Neutrophil (primary cell): ENCODE data around the gene EXOC6B.

Experiments used
- H3K27ac ChIP-seq: fragments of 200-600 bp; sonication (generic); 2 replicates; pipeline ENCODE4 v1.5.1; 2016; ENCODE audit warnings: mild to moderate bottlenecking, moderate library complexity
- H3K27me3 ChIP-seq: fragments of 200-600 bp; sonication (generic); 2 replicates; pipeline ENCODE4 v1.6.0; 2016; ENCODE audit warnings: mild to moderate bottlenecking
- H3K36me3 ChIP-seq: fragments of 200-600 bp; sonication (generic); 2 replicates; pipeline ENCODE4 v1.5.1; 2017
- H3K4me1 ChIP-seq, 2 experiments: fragments of 200-600 bp in 1 of 2; sonication (generic) in 1 of 2; 1 replicate in 1 of 2; 2 replicates in 1 of 2; pipeline versions ENCODE4 v1.5.1 to v1.6.1; 2013 to 2016; ENCODE audit warnings: low read depth in 1 of 2, low read length in 1 of 2, mild to moderate bottlenecking in 1 of 2, moderate library complexity in 1 of 2; ENCODE audit not compliant: control insufficient read depth in 1 of 2, insufficient read depth in 1 of 2
- H3K4me3 ChIP-seq, 2 experiments: fragments of 200-600 bp in 1 of 2; sonication (generic) in 1 of 2; 1 replicate in 1 of 2; 2 replicates in 1 of 2; pipeline ENCODE4 v1.5.1; 2013 to 2016; ENCODE audit warnings: low read depth in 1 of 2, low read length in 1 of 2, mild to moderate bottlenecking in 1 of 2, moderate library complexity in 1 of 2
- H3K9me3 ChIP-seq: fragments of 200-600 bp; sonication (generic); 2 replicates; pipeline ENCODE4 v1.5.1; 2016
- TF ChIP-seq, protein P1 (sequence below): fragments of 200-600 bp; sonication (generic); IDR thresholded peaks from 2 replicates; pipeline ENCODE4 v1.5.1; 2016; ENCODE audit warnings: antibody characterized with exemption

Gene EXOC6B

DNA sequence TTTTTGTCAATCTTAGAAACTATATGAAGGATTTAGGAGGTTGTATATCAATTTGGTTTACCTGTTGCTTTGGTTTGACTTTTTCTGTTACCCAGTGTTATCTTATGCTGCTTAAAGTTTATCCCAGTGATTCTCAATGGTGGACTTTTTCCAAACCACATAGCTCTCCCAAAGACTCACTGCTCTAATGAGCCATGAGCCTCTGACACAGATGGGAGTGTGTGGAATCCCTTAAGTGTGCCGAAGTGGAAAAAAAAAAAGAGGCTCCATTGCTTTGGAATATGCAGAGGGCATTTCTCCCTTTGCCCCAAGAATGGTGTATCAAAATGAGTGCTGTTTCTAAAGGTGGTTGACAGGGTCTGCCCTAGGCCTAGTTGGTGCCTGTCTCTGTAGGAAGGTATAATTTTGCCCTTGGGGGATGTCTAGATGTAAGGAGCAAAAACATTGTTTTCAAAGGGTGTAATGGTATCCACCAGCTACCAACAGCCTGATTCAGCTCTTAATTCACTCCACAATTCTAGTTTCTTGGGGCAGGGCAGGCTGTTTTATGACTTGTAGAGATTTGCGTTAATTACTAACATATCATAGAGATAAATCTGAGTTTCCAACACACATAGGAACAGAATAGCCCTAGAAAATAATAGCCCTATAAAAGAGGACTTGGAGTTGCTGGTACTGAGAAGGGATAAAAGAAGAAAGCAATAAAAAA is 613.9 kb downstream of the EXOC6B start:
- Histone ChIP-seq H3K9me3 (no peaks in the 10 kb centered on the region), H3K4me1 (no peaks in the 10 kb centered on the region), H3K36me3 (no peaks in the 10 kb centered on the region), H3K27me3 (no peaks in the 10 kb centered on the region), H3K27ac (no peak overlapping the region), H3K4me3 (no peak overlapping the region)
- TF ChIP-seq, protein P1, sequence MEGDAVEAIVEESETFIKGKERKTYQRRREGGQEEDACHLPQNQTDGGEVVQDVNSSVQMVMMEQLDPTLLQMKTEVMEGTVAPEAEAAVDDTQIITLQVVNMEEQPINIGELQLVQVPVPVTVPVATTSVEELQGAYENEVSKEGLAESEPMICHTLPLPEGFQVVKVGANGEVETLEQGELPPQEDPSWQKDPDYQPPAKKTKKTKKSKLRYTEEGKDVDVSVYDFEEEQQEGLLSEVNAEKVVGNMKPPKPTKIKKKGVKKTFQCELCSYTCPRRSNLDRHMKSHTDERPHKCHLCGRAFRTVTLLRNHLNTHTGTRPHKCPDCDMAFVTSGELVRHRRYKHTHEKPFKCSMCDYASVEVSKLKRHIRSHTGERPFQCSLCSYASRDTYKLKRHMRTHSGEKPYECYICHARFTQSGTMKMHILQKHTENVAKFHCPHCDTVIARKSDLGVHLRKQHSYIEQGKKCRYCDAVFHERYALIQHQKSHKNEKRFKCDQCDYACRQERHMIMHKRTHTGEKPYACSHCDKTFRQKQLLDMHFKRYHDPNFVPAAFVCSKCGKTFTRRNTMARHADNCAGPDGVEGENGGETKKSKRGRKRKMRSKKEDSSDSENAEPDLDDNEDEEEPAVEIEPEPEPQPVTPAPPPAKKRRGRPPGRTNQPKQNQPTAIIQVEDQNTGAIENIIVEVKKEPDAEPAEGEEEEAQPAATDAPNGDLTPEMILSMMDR, result no peak

DNA sequence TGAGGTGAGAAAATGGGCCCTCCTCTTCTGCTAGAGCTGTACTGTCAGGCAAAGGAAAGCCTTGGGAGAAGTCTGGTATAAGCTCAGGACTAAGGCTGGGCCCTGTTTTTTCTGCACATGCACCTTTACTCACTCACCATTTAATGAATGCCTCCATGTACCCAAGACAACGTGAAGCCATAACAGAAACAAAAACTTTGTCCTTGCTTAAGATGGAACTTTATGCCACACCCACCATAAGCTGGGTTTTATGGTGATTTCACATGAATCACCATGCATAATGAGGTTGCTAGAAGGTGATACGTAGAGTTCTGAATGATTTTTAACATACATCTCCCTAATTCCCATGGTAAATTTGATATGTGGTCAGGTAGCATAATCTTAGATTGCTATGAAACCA is 614.5 kb downstream of the EXOC6B start:
- no peaks in the 10 kb centered on the region for H3K27me3 ChIP-seq
- TF ChIP-seq, protein P1, result no peak
- no peaks in the 10 kb centered on the region for H3K9me3 ChIP-seq
- no peak overlapping the region for H3K4me3 ChIP-seq
- H3K27ac ChIP-seq, result no peak overlapping the region
- H3K36me3 ChIP-seq, result no peaks in the 10 kb centered on the region
- no peaks in the 10 kb centered on the region for H3K4me1 ChIP-seq

DNA sequence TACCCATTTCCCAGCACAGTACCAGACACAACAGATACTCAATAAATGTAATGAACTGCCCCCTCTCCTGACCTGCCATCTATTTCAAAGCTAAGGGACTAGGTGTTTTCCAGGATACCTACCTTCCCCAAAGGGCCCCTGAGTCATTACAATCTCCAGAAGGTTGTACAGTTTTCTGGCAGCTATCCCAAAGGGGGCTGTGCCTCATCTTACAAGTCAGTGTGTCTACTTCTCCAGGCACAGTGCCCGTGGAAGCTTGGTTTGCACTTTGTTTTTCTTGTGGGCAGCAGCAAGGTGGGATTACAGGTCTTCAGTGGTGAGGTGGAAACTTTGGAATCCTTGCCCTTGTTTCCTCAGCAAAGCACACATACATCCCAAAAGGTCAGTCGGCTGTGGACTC is 615.4 kb downstream of the EXOC6B start:
- H3K36me3 ChIP-seq, result no peaks in the 10 kb centered on the region
- no peaks in the 10 kb centered on the region for H3K9me3 ChIP-seq
- H3K4me1 ChIP-seq, result no peaks in the 10 kb centered on the region
- no peaks in the 10 kb centered on the region for H3K27me3 ChIP-seq
- TF ChIP-seq, protein P1, result no peak
- H3K4me3 ChIP-seq, result no peak overlapping the region
- no peak overlapping the region for H3K27ac ChIP-seq

DNA sequence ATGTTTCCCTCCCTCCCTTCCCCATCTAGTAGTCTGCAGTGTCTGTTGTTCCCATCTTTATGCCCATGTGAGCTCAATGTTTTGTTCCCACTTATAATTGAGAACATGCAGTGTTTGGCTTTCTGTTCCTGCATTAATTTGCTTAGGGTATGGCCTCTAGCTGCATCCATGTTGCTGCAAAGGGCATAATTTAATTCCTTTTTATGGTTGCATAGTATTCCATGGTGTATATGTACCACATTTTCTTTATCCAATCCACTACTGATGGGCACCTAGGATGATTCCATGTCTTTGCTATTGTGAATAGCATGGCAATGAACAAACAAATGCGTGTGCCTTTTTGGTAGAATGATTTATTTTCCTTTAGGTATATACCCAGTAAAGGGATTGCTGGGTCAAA is 617.6 kb downstream of the EXOC6B start:
- Histone ChIP-seq H3K9me3 (no peaks in the 10 kb centered on the region), H3K4me3 (no peak overlapping the region), H3K4me1 (no peaks in the 10 kb centered on the region), H3K27ac (no peak overlapping the region), H3K36me3 (no peaks in the 10 kb centered on the region), H3K27me3 (no peaks in the 10 kb centered on the region)
- TF ChIP-seq, protein P1, result no peak

DNA sequence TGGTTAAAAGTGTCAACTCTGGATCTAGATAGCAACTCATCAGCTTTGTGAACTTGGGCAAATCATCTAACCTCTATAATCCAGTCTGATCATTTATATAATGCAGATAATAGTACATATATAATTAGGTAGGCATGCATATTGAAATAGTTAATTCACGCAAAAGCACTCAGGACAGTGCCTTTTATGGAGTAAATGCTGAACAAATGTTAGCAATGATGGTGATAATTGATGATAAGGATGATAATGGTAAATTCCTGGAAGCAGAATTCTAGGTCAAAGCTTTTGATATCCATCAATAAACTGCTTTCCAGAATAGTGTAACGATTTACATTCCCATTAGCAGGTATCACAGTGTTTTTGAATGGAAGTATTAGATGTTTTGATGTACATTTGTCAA is 618.5 kb downstream of the EXOC6B start:
- H3K27ac ChIP-seq, result no peak overlapping the region
- H3K36me3 ChIP-seq, result no peaks in the 10 kb centered on the region
- no peaks in the 10 kb centered on the region for H3K9me3 ChIP-seq
- no peaks in the 10 kb centered on the region for H3K4me1 ChIP-seq
- no peak overlapping the region for H3K4me3 ChIP-seq
- TF ChIP-seq, protein P1, result no peak
- no peaks in the 10 kb centered on the region for H3K27me3 ChIP-seq
